SK-N-SH (cell line): Measurements from ENCODE around the gene ANKAR. TPM values are rescaled to one million over a fixed set of nuclear protein-coding genes. Genes with fewer than 3 reads are reported as not detected.

Source experiments
- CTCF ChIA-PET: fragments of 300-600, 350-600 bp; formaldehyde crosslinking; extraction: SDS; loops from one replicate; lab custom pipeline; 2021; lab: Yijun Ruan, JAX
- POLR2A ChIA-PET: fragments of 350-600 bp; sonication (Branson Sonifier 250); formaldehyde crosslinking; extraction: SDS; loops from one replicate; lab custom pipeline; 2020; ENCODE audit warnings: antibody characterized with exemption, inconsistent platforms; lab: Yijun Ruan, JAX
- DNase-seq: peaks from one replicate; pipeline ENCODE4 v3.0.0; 2012
- H2AFZ ChIP-seq: fragments of 200-600 bp; sonication (generic); 2 replicates; pipeline ENCODE4 v1.8.1; 2016; ENCODE audit warnings: antibody characterized with exemption, mild to moderate bottlenecking, low read depth
- H3F3A ChIP-seq: fragments of 200-600 bp; sonication (generic); replicated peaks from 2 replicates; pipeline ENCODE3; 2016; ENCODE audit warnings: antibody characterized with exemption, mild to moderate bottlenecking; ENCODE audit not compliant: insufficient read depth
- H3K27ac ChIP-seq, 2 experiments: fragments of 200-500 bp in 1 of 2; fragments of 200-600 bp in 1 of 2; sonication (Bioruptor generic) in 1 of 2; sonication (generic), shearing (Covaris generic) in 1 of 2; 2 replicates each; pipeline versions ENCODE4 v1.5.1 to v1.6.1; 2014 to 2016; ENCODE audit warnings: low read depth in 2 of 2, inconsistent platforms in 1 of 2, low read length in 1 of 2, mild to moderate bottlenecking in 1 of 2, mixed read lengths in 1 of 2
- H3K27me3 ChIP-seq: fragments of 200-600 bp; sonication (generic), shearing (Covaris generic); 2 replicates; pipeline ENCODE4 v1.6.1; 2016; ENCODE audit warnings: mixed run types; ENCODE audit not compliant: insufficient read depth
- H3K36me3 ChIP-seq, 2 experiments: fragments of 200-500 bp in 1 of 2; fragments of 200-600 bp in 1 of 2; sonication (Bioruptor generic) in 1 of 2; sonication (generic) in 1 of 2; replicated peaks in 1 of 2; 2 replicates each; pipeline versions ENCODE3 to v1.5.1; 2014 to 2016; ENCODE audit warnings: low read length in 1 of 2, mild to moderate bottlenecking in 1 of 2; ENCODE audit not compliant: insufficient read depth in 2 of 2, control insufficient read depth in 1 of 2
- H3K4me1 ChIP-seq, 2 experiments: fragments of 200-500 bp in 1 of 2; fragments of 200-600 bp in 1 of 2; sonication (Bioruptor generic) in 1 of 2; sonication (generic), shearing (Covaris generic) in 1 of 2; 2 replicates each; pipeline versions ENCODE4 v1.5.1 to v1.6.1; 2014 to 2016; ENCODE audit warnings: low read depth in 1 of 2, low read length in 1 of 2, mixed run types in 1 of 2; ENCODE audit not compliant: insufficient read depth in 2 of 2, control insufficient read depth in 1 of 2
- H3K4me2 ChIP-seq: fragments of 200-600 bp; sonication (generic), shearing (Covaris generic); 2 replicates; pipeline ENCODE4 v1.6.1; 2017; ENCODE audit warnings: mixed run types
- H3K4me3 ChIP-seq, 2 experiments: fragments of 200-500 bp in 1 of 2; fragments of 200-600 bp in 1 of 2; sonication (Bioruptor generic) in 1 of 2; sonication (generic), shearing (Covaris generic) in 1 of 2; 2 replicates each; pipeline versions ENCODE4 v1.5.1 to v1.8.1; 2014 to 2016; ENCODE audit warnings: low read depth in 2 of 2, inconsistent platforms in 1 of 2, low read length in 1 of 2, mild to moderate bottlenecking in 1 of 2, mixed read lengths in 1 of 2, moderate library complexity in 1 of 2
- H3K79me2 ChIP-seq: fragments of 200-600 bp; sonication (generic); 2 replicates; pipeline ENCODE4 v1.8.1; 2017; ENCODE audit warnings: mild to moderate bottlenecking; ENCODE audit not compliant: insufficient read depth
- H3K9ac ChIP-seq: fragments of 200-600 bp; sonication (generic); 2 replicates; pipeline ENCODE4 v1.6.1; 2017; ENCODE audit warnings: mixed run types
- H3K9me2 ChIP-seq: fragments of 200-600 bp; sonication (generic); 2 replicates; pipeline ENCODE4 v1.6.1; 2017; ENCODE audit warnings: mixed run types
- H3K9me3 ChIP-seq: fragments of 200-600 bp; sonication (generic); 2 replicates; pipeline ENCODE4 v1.6.1; 2017; ENCODE audit warnings: mixed run types, mild to moderate bottlenecking, moderate library complexity
- H4K20me1 ChIP-seq: fragments of 200-600 bp; sonication (generic); 2 replicates; pipeline ENCODE4 v1.6.1; 2017; ENCODE audit warnings: mild to moderate bottlenecking, mixed run types; ENCODE audit not compliant: insufficient read depth
- CHD2 ChIP-seq: fragments of 150-350 bp; IDR thresholded peaks from 2 replicates; pipeline ENCODE4 v1.6.1; 2018; ENCODE audit warnings: low read length; ENCODE audit not compliant: partially characterized antibody
- ELF1 ChIP-seq: IDR thresholded peaks from 2 replicates; pipeline ENCODE4 v1.4.0; 2012
- EZH2phosphoT487 ChIP-seq: fragments of 200-600 bp; sonication (generic); IDR thresholded peaks from 2 replicates; pipeline ENCODE4 v1.6.1; 2017; ENCODE audit warnings: low read depth, mixed run types, mild to moderate bottlenecking, antibody characterized with exemption, moderate library complexity, borderline replicate concordance
- FOXJ3 ChIP-seq: sonication (generic); formaldehyde crosslinking; IDR thresholded peaks from 2 replicates; pipeline ENCODE4 v1.5.1; 2020; ENCODE audit warnings: mild to moderate bottlenecking, missing genetic modification reagents
- GATA2 ChIP-seq: sonication (generic); formaldehyde crosslinking; IDR thresholded peaks from 2 replicates; pipeline ENCODE4 v1.5.0; 2020; ENCODE audit warnings: mild to moderate bottlenecking, missing genetic modification reagents
- JUND ChIP-seq: IDR thresholded peaks from 2 replicates; pipeline ENCODE4 v1.4.0; 2012
- NFIC ChIP-seq: IDR thresholded peaks from 2 replicates; pipeline ENCODE4 v1.4.0; 2012; ENCODE audit warnings: borderline replicate concordance
- NRF1 ChIP-seq: IDR thresholded peaks from 2 replicates; pipeline ENCODE4 v1.6.1; 2012; ENCODE audit warnings: low read depth, mild to moderate bottlenecking, low read length
- POLR2AphosphoS5 ChIP-seq: IDR thresholded peaks from 2 replicates; pipeline ENCODE4 v1.6.1; 2012; ENCODE audit warnings: low read depth, low read length
- SIN3A ChIP-seq: IDR thresholded peaks from 2 replicates; pipeline ENCODE4 v1.6.1; 2012; ENCODE audit warnings: low read depth, mild to moderate bottlenecking, low read length, moderate library complexity, borderline replicate concordance
- TAF1 ChIP-seq: IDR thresholded peaks from 2 replicates; pipeline ENCODE4 v1.6.1; 2012; ENCODE audit warnings: low read depth, mild to moderate bottlenecking, low read length, moderate library complexity, borderline replicate concordance
- TEAD4 ChIP-seq: IDR thresholded peaks from 2 replicates; pipeline ENCODE4 v1.4.0; 2012; ENCODE audit warnings: mild to moderate bottlenecking, borderline replicate concordance; ENCODE audit not compliant: insufficient read depth
- YY1 ChIP-seq: IDR thresholded peaks from 2 replicates; pipeline ENCODE4 v1.4.0; 2012; ENCODE audit warnings: low read depth, mild to moderate bottlenecking
- polyA plus RNA-seq, 3 experiments: library from polyadenylated mRNA; depleted of rRNA; stranded (reverse); fragments of >200 nt; gene quantifications; 2 replicates each; pipeline ENCODE4 v1.2.3, GENCODE V29; 2012
- TF ChIP-seq, protein P1 (sequence below): IDR thresholded peaks from 2 replicates; pipeline ENCODE4 v1.4.0; 2012; ENCODE audit warnings: low read depth, borderline replicate concordance
- TF ChIP-seq, protein P2 (sequence below): fragments of 150-350 bp; IDR thresholded peaks from 2 replicates; pipeline ENCODE4 v1.6.1; 2017; ENCODE audit warnings: antibody characterized with exemption, low read length, low read depth, borderline replicate concordance
- TF ChIP-seq, protein P3 (sequence below): fragments of 150-350 bp; IDR thresholded peaks from 2 replicates; pipeline ENCODE4 v1.6.1; 2016; ENCODE audit warnings: mild to moderate bottlenecking, low read depth, low read length
- TF ChIP-seq, protein P4 (sequence below): IDR thresholded peaks from 2 replicates; pipeline ENCODE4; 2012

Gene ANKAR
- polyA plus RNA-seq, 1 of the 3 experiments (the other 2 are of a cell fraction), result 1.6 TPM

DNA sequence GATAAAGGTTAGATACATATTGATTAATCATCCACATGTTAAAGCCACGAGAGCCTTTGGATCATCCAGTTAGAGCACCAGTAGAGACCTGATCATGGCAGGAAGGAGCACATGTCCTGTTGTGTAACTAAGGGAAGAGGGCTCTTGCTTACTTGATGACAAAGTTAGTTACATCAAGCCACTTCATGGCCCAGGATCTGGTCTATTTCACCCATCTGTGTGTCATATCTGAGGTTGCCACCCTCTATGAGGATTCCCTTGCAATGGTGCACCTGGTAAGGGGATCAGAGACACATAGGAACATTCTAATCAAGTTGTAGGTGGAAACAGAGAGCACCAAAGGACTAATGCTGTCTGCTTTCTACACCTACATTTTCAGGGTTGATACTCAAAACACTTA lies 6.7 kb downstream of the ANKAR start (continued):
- TF ChIP-seq, protein P1, sequence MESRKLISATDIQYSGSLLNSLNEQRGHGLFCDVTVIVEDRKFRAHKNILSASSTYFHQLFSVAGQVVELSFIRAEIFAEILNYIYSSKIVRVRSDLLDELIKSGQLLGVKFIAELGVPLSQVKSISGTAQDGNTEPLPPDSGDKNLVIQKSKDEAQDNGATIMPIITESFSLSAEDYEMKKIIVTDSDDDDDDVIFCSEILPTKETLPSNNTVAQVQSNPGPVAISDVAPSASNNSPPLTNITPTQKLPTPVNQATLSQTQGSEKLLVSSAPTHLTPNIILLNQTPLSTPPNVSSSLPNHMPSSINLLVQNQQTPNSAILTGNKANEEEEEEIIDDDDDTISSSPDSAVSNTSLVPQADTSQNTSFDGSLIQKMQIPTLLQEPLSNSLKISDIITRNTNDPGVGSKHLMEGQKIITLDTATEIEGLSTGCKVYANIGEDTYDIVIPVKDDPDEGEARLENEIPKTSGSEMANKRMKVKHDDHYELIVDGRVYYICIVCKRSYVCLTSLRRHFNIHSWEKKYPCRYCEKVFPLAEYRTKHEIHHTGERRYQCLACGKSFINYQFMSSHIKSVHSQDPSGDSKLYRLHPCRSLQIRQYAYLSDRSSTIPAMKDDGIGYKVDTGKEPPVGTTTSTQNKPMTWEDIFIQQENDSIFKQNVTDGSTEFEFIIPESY, result no peak
- TF ChIP-seq EZH2phosphoT487, result no peak
- TF ChIP-seq, protein P2, sequence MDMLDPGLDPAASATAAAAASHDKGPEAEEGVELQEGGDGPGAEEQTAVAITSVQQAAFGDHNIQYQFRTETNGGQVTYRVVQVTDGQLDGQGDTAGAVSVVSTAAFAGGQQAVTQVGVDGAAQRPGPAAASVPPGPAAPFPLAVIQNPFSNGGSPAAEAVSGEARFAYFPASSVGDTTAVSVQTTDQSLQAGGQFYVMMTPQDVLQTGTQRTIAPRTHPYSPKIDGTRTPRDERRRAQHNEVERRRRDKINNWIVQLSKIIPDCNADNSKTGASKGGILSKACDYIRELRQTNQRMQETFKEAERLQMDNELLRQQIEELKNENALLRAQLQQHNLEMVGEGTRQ, result no peak

DNA sequence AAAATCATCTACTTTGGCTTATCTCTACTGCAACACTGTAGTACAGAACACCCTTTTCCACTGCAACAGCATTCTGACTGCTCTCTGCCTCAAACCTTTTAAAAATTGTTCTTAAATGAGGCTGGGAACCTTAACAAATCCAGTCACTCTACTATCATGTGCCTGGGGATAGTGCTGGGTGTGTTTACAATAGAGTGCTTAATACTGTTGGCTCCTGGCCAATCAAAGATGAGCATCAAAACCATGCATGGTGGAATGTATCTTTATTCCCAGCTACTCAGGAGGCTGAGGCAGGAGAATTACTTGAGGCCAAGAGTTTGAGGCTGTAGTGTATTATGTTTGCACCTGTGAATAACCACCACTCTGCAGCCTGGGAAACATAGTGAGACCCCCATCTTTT lies 7.4 kb downstream of the ANKAR start:
- ChIA-PET POLR2A (no interaction called here), CTCF (interaction anchor here (1.0 to 1.9 kb wide), 2 partner anchors 15 to 20 kb away, joined by 3 to 6 read pairs; partner anchors contain the start of gene ASNSD1)
- Histone ChIP-seq H3K27me3 (no peaks in the 10 kb centered on the region), H3K4me2 (no peak overlapping the region), H3K9ac (no peak overlapping the region), H4K20me1 (no peaks in the 10 kb centered on the region), H3K9me3 (peaks cover 8% of the 10 kb centered on the region; the same call in 1 of the 2 replicates), H3K79me2 (peaks cover 9% of the 10 kb centered on the region), H3K27ac (no peak overlapping the region), H3K4me1 (peaks cover 4 to 6% of the 10 kb centered on the region in 2 experiments; a peak in 2 of 4 replicates), H2AFZ (no peak overlapping the region), H3F3A (no peaks in the 10 kb centered on the region), H3K4me3 (no peak overlapping the region), H3K36me3 (peaks cover 0 to 9% of the 10 kb centered on the region in 2 experiments), H3K9me2 (no peaks in the 10 kb centered on the region)
- no peak for DNase-seq
- TF ChIP-seq JUND, result no peak
- TF ChIP-seq NFIC, result no peak
- no peak for TF ChIP-seq SIN3A
- TF ChIP-seq EZH2phosphoT487, result no peak
- TF ChIP-seq ELF1, result no peak
- TF ChIP-seq GATA2 (CRISPR knock-in tag), result no peak
- TF ChIP-seq TAF1, result no peak
- TF ChIP-seq, protein P3, sequence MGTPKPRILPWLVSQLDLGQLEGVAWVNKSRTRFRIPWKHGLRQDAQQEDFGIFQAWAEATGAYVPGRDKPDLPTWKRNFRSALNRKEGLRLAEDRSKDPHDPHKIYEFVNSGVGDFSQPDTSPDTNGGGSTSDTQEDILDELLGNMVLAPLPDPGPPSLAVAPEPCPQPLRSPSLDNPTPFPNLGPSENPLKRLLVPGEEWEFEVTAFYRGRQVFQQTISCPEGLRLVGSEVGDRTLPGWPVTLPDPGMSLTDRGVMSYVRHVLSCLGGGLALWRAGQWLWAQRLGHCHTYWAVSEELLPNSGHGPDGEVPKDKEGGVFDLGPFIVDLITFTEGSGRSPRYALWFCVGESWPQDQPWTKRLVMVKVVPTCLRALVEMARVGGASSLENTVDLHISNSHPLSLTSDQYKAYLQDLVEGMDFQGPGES, result no peak
- no peak for TF ChIP-seq CHD2
- TF ChIP-seq FOXJ3, result no peak
- TF ChIP-seq, protein P4, sequence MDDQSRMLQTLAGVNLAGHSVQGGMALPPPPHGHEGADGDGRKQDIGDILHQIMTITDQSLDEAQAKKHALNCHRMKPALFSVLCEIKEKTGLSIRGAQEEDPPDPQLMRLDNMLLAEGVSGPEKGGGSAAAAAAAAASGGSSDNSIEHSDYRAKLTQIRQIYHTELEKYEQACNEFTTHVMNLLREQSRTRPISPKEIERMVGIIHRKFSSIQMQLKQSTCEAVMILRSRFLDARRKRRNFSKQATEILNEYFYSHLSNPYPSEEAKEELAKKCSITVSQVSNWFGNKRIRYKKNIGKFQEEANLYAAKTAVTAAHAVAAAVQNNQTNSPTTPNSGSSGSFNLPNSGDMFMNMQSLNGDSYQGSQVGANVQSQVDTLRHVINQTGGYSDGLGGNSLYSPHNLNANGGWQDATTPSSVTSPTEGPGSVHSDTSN, result no peak
- no peak for TF ChIP-seq YY1
- TF ChIP-seq POLR2AphosphoS5, result no peak
- TF ChIP-seq, protein P1, result no peak
- no peak for TF ChIP-seq NRF1
- TF ChIP-seq, protein P2, result no peak
- no peak for TF ChIP-seq TEAD4
